T-helper 17 cell (primary cell): ENCODE results near the gene XKRX. TPM values are rescaled to one million over a fixed set of nuclear protein-coding genes. Genes with fewer than 3 reads are reported as not detected.

Source experiments
- ATAC-seq: fragments of 150-1000 bp; cut with Tn5 transposase; 2 replicates; pipeline ENCODE4 v1.10.0; 2021; ENCODE audit warnings: mild to moderate bottlenecking, moderate library complexity
- DNase-seq, 3 donors: peaks; one replicate each; pipeline versions ENCODE4 v3.0.0 to v3.0.0-alpha.2; 2020 to 2021
- H3K9me3 ChIP-seq: one replicate; pipeline ENCODE4 v1.7.0; 2013; ENCODE audit warnings: low read length, mild to moderate bottlenecking; ENCODE audit not compliant: control insufficient read depth, poor library complexity, severe bottlenecking
- H3K27ac Mint-ChIP-seq: one replicate; pipeline ENCODE4 v1.8.0; 2022; ENCODE audit warnings: mild to moderate bottlenecking, moderate library complexity, mixed read lengths
- H3K27me3 Mint-ChIP-seq: one replicate; pipeline ENCODE4 v1.8.0; 2022; ENCODE audit warnings: mixed read lengths
- H3K36me3 Mint-ChIP-seq: one replicate; pipeline ENCODE4 v1.8.0; 2022; ENCODE audit warnings: low read depth, mixed read lengths
- H3K4me1 Mint-ChIP-seq: one replicate; pipeline ENCODE4 v1.8.0; 2022; ENCODE audit warnings: mild to moderate bottlenecking, mixed read lengths
- H3K4me3 Mint-ChIP-seq: one replicate; pipeline ENCODE4 v1.8.0; 2022; ENCODE audit warnings: mild to moderate bottlenecking, moderate library complexity, mixed read lengths
- total RNA-seq, 4 donors: library from RNA in 2 of 4; stranded (reverse) in 2 of 4; gene quantifications; one replicate each; pipeline ENCODE4 v1.2.3 and lab custom pipeline; 2022 to 2026

Gene XKRX
- total RNA-seq, 2 donors from 2014 or later = 0.18 to 0.30 TPM

- H3K4me3 Mint-ChIP-seq = no peak overlapping the region
- DNase-seq (no peak), ATAC-seq (no peak)
- no peaks in the 10 kb centered on the region for H3K36me3 Mint-ChIP-seq
- H3K27ac Mint-ChIP-seq = no peak overlapping the region
- peaks cover 2% of the 10 kb centered on the region for H3K4me1 Mint-ChIP-seq
- no peaks in the 10 kb centered on the region for H3K9me3 ChIP-seq
- no peaks in the 10 kb centered on the region for H3K27me3 Mint-ChIP-seq
These were observed 56.8 kb downstream of the XKRX start for GRCh38 chrX:100871594-100872560.

GRCh38 chrX:100870527-100870926 is 58.2 kb downstream of the XKRX start:
- DNase-seq (no peak), ATAC-seq (no peak)
- peaks cover 2% of the 10 kb centered on the region for H3K4me1 Mint-ChIP-seq

GRCh38 chrX:100868273-100868672 is 60.4 kb downstream of the XKRX start:
- DNase-seq = no peak
- Mint-ChIP-seq H3K27ac (no peak overlapping the region), H3K36me3 (no peaks in the 10 kb centered on the region), H3K4me3 (no peak overlapping the region), H3K4me1 (peaks cover 2% of the 10 kb centered on the region), H3K27me3 (peaks cover 4% of the 10 kb centered on the region)
- ATAC-seq = no peak
- no peaks in the 10 kb centered on the region for H3K9me3 ChIP-seq

More at GRCh38 chrX:100870527-100870926, 58.2 kb downstream of the XKRX start:
- Mint-ChIP-seq H3K4me3 (no peak overlapping the region), H3K27ac (no peak overlapping the region), H3K27me3 (peaks cover 2% of the 10 kb centered on the region), H3K36me3 (no peaks in the 10 kb centered on the region)
- H3K9me3 ChIP-seq = no peaks in the 10 kb centered on the region

- Mint-ChIP-seq H3K4me3 (no peak overlapping the region), H3K27ac (no peak overlapping the region), H3K4me1 (no peaks in the 10 kb centered on the region), H3K36me3 (no peaks in the 10 kb centered on the region), H3K27me3 (peaks cover 8% of the 10 kb centered on the region)
- ATAC-seq = no peak
- H3K9me3 ChIP-seq = no peaks in the 10 kb centered on the region
- DNase-seq = no peak
These were observed 63.9 kb downstream of the XKRX start for GRCh38 chrX:100864657-100865391.

Other genes with a start within 250 kb of the XKRX start
- 1 to 10 TPM in 1 of 2 donors, under 1 TPM in 1; 0.20 to 8.2 TPM for gene SYTL4, start 196.8 kb downstream of the XKRX start, total RNA-seq
- gene CSTF2, start 108.5 kb downstream of the XKRX start, total RNA-seq = 10 to 100 TPM; 11.4 to 11.6 TPM
- gene NOX1, start 54.6 kb downstream of the XKRX start, total RNA-seq = not detected
- gene ARL13A, start 40.8 kb upstream of the XKRX start, total RNA-seq = not detected
- gene TRMT2B, start 123.2 kb upstream of the XKRX start, total RNA-seq = 10 to 100 TPM; 30.5 to 35.3 TPM
- gene TMEM35A, start 150.0 kb upstream of the XKRX start, total RNA-seq = not detected
- under 1 TPM; 0.17 to 0.52 TPM for gene CENPI, start 169.3 kb upstream of the XKRX start, total RNA-seq